HepG2 (cell line): ENCODE results near the gene CTNNA1. TPM values are rescaled to one million over a fixed set of nuclear protein-coding genes. Genes with fewer than 3 reads are reported as not detected.

Source experiments
- ATAC-seq: fragments of 200-7000 bp; cut with Tn5 transposase; 3 replicates; pipeline ENCODE4 v1.9.1; 2020; ENCODE audit warnings: mild to moderate bottlenecking, moderate library complexity
- BruUV-seq: library from RNA; stranded (reverse); fragments of 400-500 nt; replicated peaks from 2 replicates; lab custom pipeline; 2021; lab: Mats Ljungman, UMichigan
- CTCF ChIA-PET: fragments of 300-600 bp; formaldehyde crosslinking; extraction: SDS; loops from one replicate; lab custom pipeline; 2021; ENCODE audit warnings: low total read pairs, inconsistent platforms, low intra/inter-chr PET ratio; lab: Yijun Ruan, JAX
- POLR2A ChIA-PET: fragments of 350-600 bp; sonication (Branson Sonifier 250); formaldehyde crosslinking; loops from one replicate; lab custom pipeline; 2020; ENCODE audit warnings: antibody characterized with exemption, inconsistent platforms; lab: Yijun Ruan, JAX
- DNase-seq: peaks from one replicate; pipeline ENCODE4 v3.0.0-alpha.2; 2015; ENCODE audit warnings: low spot score
- FAIRE-seq: peaks from 3 replicates; lab custom pipeline; 2011; peaks lifted over from hg19 to GRCh38; lab: Jason Lieb, UNC
- H2AFZ ChIP-seq: one replicate; pipeline ENCODE4 v1.6.1; 2011; ENCODE audit warnings: low read length, inconsistent platforms
- H3K27ac ChIP-seq: fragments of 300-600 bp; 3 replicates; pipeline ENCODE4 v1.8.0; 2011; ENCODE audit warnings: mixed run types, mild to moderate bottlenecking, mixed read lengths, low read length, inconsistent platforms; ENCODE audit not compliant: insufficient read depth; ENCODE audit errors: extremely low read length
- H3K27me3 ChIP-seq, 2 experiments: fragments of 200-600 bp in 1 of 2; 2 replicates in 1 of 2; 3 replicates in 1 of 2; pipeline versions ENCODE4 v1.6.0 to v1.8.0; 2011; ENCODE audit warnings: low read length in 2 of 2, mild to moderate bottlenecking in 2 of 2, moderate library complexity in 2 of 2, inconsistent platforms in 1 of 2; ENCODE audit not compliant: insufficient read depth in 2 of 2, control insufficient read depth in 1 of 2
- H3K36me3 ChIP-seq, 2 experiments: fragments of 200-600 bp in 1 of 2; replicated peaks in 1 of 2; 2 replicates in 1 of 2; 3 replicates in 1 of 2; pipeline versions ENCODE4 v1.5.1 to v1.8.0; 2011; ENCODE audit warnings: low read length in 2 of 2, inconsistent platforms in 1 of 2; ENCODE audit not compliant: insufficient read depth in 2 of 2, control insufficient read depth in 1 of 2
- H3K4me1 ChIP-seq: 2 replicates; pipeline ENCODE4 v1.5.1; 2012; ENCODE audit warnings: low read length, inconsistent platforms; ENCODE audit not compliant: insufficient read depth
- H3K4me2 ChIP-seq: 2 replicates; pipeline ENCODE4 v1.6.0; 2011; ENCODE audit warnings: low read depth, low read length, inconsistent platforms
- H3K4me3 ChIP-seq, 3 experiments: fragments of 200-600 bp in 1 of 3; sonication (generic), shearing (Covaris generic) in 1 of 3; replicated peaks in 1 of 3; 2 replicates each; pipeline ENCODE4 v1.5.1; 2011 to 2016; ENCODE audit warnings: low read length in 3 of 3, inconsistent platforms in 2 of 3, low read depth in 2 of 3, mild to moderate bottlenecking in 2 of 3, control low read depth in 1 of 3, mixed read lengths in 1 of 3; ENCODE audit not compliant: insufficient read depth in 1 of 3
- H3K79me2 ChIP-seq: one replicate; pipeline ENCODE4 v1.6.1; 2011; ENCODE audit warnings: low read length, inconsistent platforms; ENCODE audit not compliant: insufficient read depth
- H3K9ac ChIP-seq: 2 replicates; pipeline ENCODE4 v1.6.0; 2011; ENCODE audit warnings: mild to moderate bottlenecking, low read depth, low read length, inconsistent platforms; ENCODE audit not compliant: insufficient read depth
- H3K9me3 ChIP-seq: 2 replicates; pipeline ENCODE4 v1.5.1; 2012; ENCODE audit warnings: mild to moderate bottlenecking, low read length
- H4K20me1 ChIP-seq: 2 replicates; pipeline ENCODE4 v1.6.0; 2011; ENCODE audit warnings: inconsistent platforms, mild to moderate bottlenecking, low read length, moderate library complexity; ENCODE audit not compliant: insufficient read depth
- CC2D1A ChIP-seq: sonication (generic); formaldehyde crosslinking; IDR thresholded peaks from 2 replicates; pipeline ENCODE4 v1.8.1; 2023; ENCODE audit warnings: mild to moderate bottlenecking, missing genetic modification reagents
- HHEX ChIP-seq: IDR thresholded peaks from 2 replicates; pipeline ENCODE4 v1.6.1; 2016; ENCODE audit warnings: control low read depth
- NFATC3 ChIP-seq: sonication (generic); formaldehyde crosslinking; IDR thresholded peaks from 2 replicates; pipeline ENCODE4 v1.5.1; 2020; ENCODE audit warnings: mild to moderate bottlenecking, missing genetic modification reagents
- NFKBIZ ChIP-seq: IDR thresholded peaks from 2 replicates; pipeline ENCODE4 v1.6.1; 2018; ENCODE audit warnings: missing genetic modification reagents, missing compliant biosample characterization
- PHF5A ChIP-seq: IDR thresholded peaks from one replicate; pipeline ENCODE4 v1.6.1; 2018; ENCODE audit warnings: low read depth, missing genetic modification reagents; ENCODE audit not compliant: unreplicated experiment
- RBFOX2 ChIP-seq: fragments of 200-400 bp; formaldehyde crosslinking; IDR thresholded peaks from 2 replicates; pipeline ENCODE4 v1.6.1; 2017; ENCODE audit warnings: low read depth, mild to moderate bottlenecking, low read length
- SP1 ChIP-seq, 2 experiments: fragments of 450-650 bp in 1 of 2; sonication (generic) in 1 of 2; formaldehyde crosslinking in 1 of 2; IDR thresholded peaks; 2 replicates each; pipeline versions ENCODE4 v1.4.0 to v1.6.1; 2016 to 2020; ENCODE audit warnings: missing genetic modification reagents in 1 of 2
- YY1 ChIP-seq: IDR thresholded peaks from 2 replicates; pipeline ENCODE4 v1.6.1; 2011; ENCODE audit warnings: low read length, low read depth, moderate library complexity, mild to moderate bottlenecking; ENCODE audit not compliant: insufficient read depth, insufficient replicate concordance
- ZC3H13 ChIP-seq: sonication (generic); formaldehyde crosslinking; IDR thresholded peaks from 2 replicates; pipeline ENCODE4 v1.8.1; 2023; ENCODE audit warnings: mild to moderate bottlenecking, missing genetic modification reagents, moderate library complexity
- ZMYM2 ChIP-seq: sonication (generic); formaldehyde crosslinking; IDR thresholded peaks from 2 replicates; pipeline ENCODE4 v1.8.0; 2022; ENCODE audit warnings: mild to moderate bottlenecking, missing genetic modification reagents
- ZNF33A ChIP-seq: sonication (generic); formaldehyde crosslinking; IDR thresholded peaks from 2 replicates; pipeline ENCODE4 v1.5.1; 2020; ENCODE audit warnings: missing genetic modification reagents, mild to moderate bottlenecking, moderate library complexity, borderline replicate concordance
- ZNF414 ChIP-seq: sonication (generic); formaldehyde crosslinking; IDR thresholded peaks from 2 replicates; pipeline ENCODE4 v1.5.0; 2020; ENCODE audit warnings: missing genetic modification reagents
- ZNF589 ChIP-seq: sonication (generic); formaldehyde crosslinking; conservative IDR thresholded peaks from 2 replicates; pipeline ENCODE4 v1.8.0; 2022; ENCODE audit warnings: mild to moderate bottlenecking, moderate library complexity, missing genetic modification reagents
- ZNF660 ChIP-seq: sonication (generic); formaldehyde crosslinking; IDR thresholded peaks from 2 replicates; pipeline ENCODE4 v1.5.1; 2020; ENCODE audit warnings: mild to moderate bottlenecking, low read depth, missing genetic modification reagents, borderline replicate concordance
- ZNF781 ChIP-seq: sonication (generic); formaldehyde crosslinking; IDR thresholded peaks from 2 replicates; pipeline ENCODE4 v1.5.1; 2020; ENCODE audit warnings: borderline replicate concordance, mild to moderate bottlenecking, missing genetic modification reagents; ENCODE audit errors: not compliant biosample characterization
- WGBS: methylation state at CpG from one replicate; pipeline ENCODE4 v1.1.6; 2017; ENCODE audit warnings: low lambda C conversion rate; 5-methylcytosine and 5-hydroxymethylcytosine counted together
- in situ Hi-C: cut with HindIII; loops from 2 replicates; pipeline ENCODE4 v1.10.0; 2017; ENCODE audit warnings: low pct_unique_long_range_greater_than_20kb; ENCODE audit not compliant: extremely low pct_ligation_motif_present
- intact Hi-C: fragments of 100-400 bp; cut with micrococcal nuclease; formaldehyde crosslinking; loops from one replicate; pipeline ENCODE4 v1.10.0; 2022; ENCODE audit not compliant: unreplicated experiment
- polyA plus RNA-seq, 8 experiments: library from polyadenylated mRNA; depleted of rRNA in 3 of 8; stranded (reverse) in 7 of 8; unstranded in 1 of 8; fragments of >200 nt; fragmentation: Illumina TruSeq in 4 of 8; extraction: Trizol in 4 of 8; gene quantifications; 2 replicates each; pipeline versions ENCODE4 v1.2.1 to v1.2.3, GENCODE V29; 2011 to 2016; ENCODE audit warnings: low read depth in 4 of 8, missing spikeins in 1 of 8, mixed read lengths in 1 of 8; ENCODE audit not compliant: insufficient read depth in 1 of 8
- total RNA-seq, 5 experiments: library from RNA; depleted of rRNA; stranded (reverse); fragments of >200 nt; fragmentation: Illumina TruSeq; extraction: Trizol; gene quantifications; 2 replicates each; pipeline ENCODE4 v1.2.3, GENCODE V29; 2016; ENCODE audit warnings: low read depth in 1 of 5

Gene CTNNA1
- total and polyA plus RNA-seq, 2 of the 13 experiments (the other 11 are each of a cell fraction or from before 2014, with no cell fraction given) = 66.8 to 162 TPM

GRCh38 chr5:138980441-138980840, 227.2 kb downstream of the CTNNA1 start:
- Histone ChIP-seq H3K9me3 (no peaks in the 10 kb centered on the region), H4K20me1 (no peaks in the 10 kb centered on the region), H3K27ac (no peak overlapping the region), H3K4me1 (peaks cover 10% of the 10 kb centered on the region), H3K79me2 (no peaks in the 10 kb centered on the region), H3K36me3 (no peaks in the 10 kb centered on the region), H3K27me3 (no peaks in the 10 kb centered on the region), H3K4me2 (no peak overlapping the region), H2AFZ (no peak overlapping the region), H3K4me3 (no peak overlapping the region), H3K9ac (no peak overlapping the region)
- FAIRE-seq = no peak
- no peak for ATAC-seq
- POLR2A ChIA-PET = no interaction called here
- in situ Hi-C loops = no loop called here
- intact Hi-C loops = no loop called here
- BruUV-seq = no TSS peak
- CTCF ChIA-PET = no interaction called here
- TF ChIP-seq YY1 (no peak), CC2D1A (CRISPR knock-in tag) (no peak)
- no peak for DNase-seq

GRCh38 chr5:138981131-138981530, 227.9 kb downstream of the CTNNA1 start:
- ChIA-PET CTCF (no interaction called here), POLR2A (no interaction called here)
- DNase-seq = no peak
- Histone ChIP-seq H3K27me3 (no peaks in the 10 kb centered on the region), H2AFZ (no peak overlapping the region), H3K9ac (no peak overlapping the region), H3K4me3 (no peak overlapping the region), H3K79me2 (no peaks in the 10 kb centered on the region), H4K20me1 (no peaks in the 10 kb centered on the region), H3K27ac (no peak overlapping the region), H3K36me3 (no peaks in the 10 kb centered on the region), H3K4me2 (no peak overlapping the region), H3K9me3 (no peaks in the 10 kb centered on the region), H3K4me1 (peaks cover 17% of the 10 kb centered on the region)
- in situ Hi-C loops (no loop called here), intact Hi-C loops (no loop called here)
- no peak for ATAC-seq
- no TSS peak for BruUV-seq
- no peak for FAIRE-seq
- TF ChIP-seq ZNF589 (no peak), ZNF660 (no peak), RBFOX2 (no peak), ZNF414 (CRISPR knock-in tag) (no peak), NFKBIZ (no peak), SP1 (IDR thresholded peaks at IDR 0.05) (no peak), SP1 (CRISPR knock-in tag; IDR thresholded peaks at IDR 0.05) (no peak), ZNF33A (CRISPR knock-in tag) (no peak), NFATC3 (CRISPR knock-in tag) (no peak), ZMYM2 (CRISPR knock-in tag) (no peak), ZC3H13 (CRISPR knock-in tag) (no peak), ZNF781 (CRISPR knock-in tag) (no peak), PHF5A (CRISPR knock-in tag) (no peak), HHEX (CRISPR knock-in tag) (no peak)
- WGBS = 95% methylated on average over 3 of the region's 3 CpGs
